Kidney tubule cell (primary cell): ENCODE data around the gene KRT9.
"Not testable (repeated sequence)": the region's sequence is repeated elsewhere in the genome, so short reads cannot be mapped to it uniquely, and the experiment has no call there.

ENCODE experiments used
- DNase-seq: peaks from one replicate; pipeline ENCODE4 v3.0.0-alpha.2; 2018; ENCODE audit warnings: low spot score

KRT9 gene

DNA sequence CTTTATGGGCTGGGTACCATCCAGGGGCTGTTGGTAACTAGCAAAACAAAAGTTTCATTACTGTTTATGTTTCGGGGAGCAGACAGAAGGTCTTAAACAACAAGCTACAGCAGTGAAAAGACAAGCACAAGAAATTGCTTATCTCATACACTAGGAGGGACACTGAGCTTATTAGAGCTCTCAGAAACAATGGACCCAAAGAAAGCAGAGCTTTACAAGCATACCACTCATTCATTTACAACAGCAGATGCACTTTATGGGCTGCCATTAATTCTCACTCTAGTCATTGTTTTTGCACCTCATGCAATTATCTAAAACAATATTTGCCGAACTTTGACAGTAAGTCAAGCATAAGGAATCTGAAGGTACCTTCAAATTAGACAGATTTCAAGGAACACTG, 30.7 kb upstream of the KRT9 start:
- DNase-seq = no peak

DNA sequence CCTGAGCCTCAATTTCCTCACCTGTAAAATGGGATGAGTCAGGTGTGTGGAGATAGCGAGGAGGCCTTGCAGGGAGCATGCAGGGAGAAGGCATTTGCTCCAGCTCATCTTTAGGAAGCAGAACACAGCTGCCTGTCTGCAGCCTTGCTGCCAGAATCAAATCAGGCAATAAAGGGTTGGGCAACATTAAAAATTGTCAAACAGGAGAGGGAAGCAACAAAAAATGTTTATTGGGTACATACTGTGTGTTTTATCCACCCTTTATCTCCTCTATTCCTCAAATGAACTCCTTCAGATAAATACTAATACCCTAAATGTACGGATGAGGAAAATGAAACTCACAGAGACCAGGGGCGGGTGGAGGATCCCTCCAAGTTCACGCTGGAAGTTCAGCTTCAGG, 28.5 kb upstream of the KRT9 start:
- DNase-seq = no peak

- no peak for DNase-seq
Measured at GRCh38 chr17:41599680-41600079, 27.8 kb upstream of the KRT9 start.

DNA sequence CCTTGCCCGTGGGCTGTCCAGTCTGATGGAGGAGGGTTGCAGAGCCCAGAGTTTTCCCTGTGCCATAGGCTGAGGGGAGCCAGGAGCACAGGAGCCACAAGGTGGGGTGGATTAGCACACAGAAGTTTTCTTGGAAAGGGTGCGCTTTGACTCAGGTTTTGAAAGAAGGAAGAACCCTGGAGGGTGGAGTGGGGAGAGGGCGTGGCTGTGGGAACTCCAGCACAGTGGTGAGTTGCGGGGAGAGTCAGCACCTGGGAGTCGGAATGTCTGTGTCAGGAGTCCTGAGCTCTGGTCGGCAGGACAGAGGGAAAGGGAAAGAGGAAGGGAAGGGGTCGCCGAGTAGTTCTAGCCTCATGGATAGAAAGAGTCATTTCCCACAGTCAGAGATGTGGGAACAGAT, 23.7 kb upstream of the KRT9 start:
- DNase-seq = no peak

- DNase-seq = no peak
Measured at GRCh38 chr17:41594363-41594915, 22.6 kb upstream of the KRT9 start.

DNA sequence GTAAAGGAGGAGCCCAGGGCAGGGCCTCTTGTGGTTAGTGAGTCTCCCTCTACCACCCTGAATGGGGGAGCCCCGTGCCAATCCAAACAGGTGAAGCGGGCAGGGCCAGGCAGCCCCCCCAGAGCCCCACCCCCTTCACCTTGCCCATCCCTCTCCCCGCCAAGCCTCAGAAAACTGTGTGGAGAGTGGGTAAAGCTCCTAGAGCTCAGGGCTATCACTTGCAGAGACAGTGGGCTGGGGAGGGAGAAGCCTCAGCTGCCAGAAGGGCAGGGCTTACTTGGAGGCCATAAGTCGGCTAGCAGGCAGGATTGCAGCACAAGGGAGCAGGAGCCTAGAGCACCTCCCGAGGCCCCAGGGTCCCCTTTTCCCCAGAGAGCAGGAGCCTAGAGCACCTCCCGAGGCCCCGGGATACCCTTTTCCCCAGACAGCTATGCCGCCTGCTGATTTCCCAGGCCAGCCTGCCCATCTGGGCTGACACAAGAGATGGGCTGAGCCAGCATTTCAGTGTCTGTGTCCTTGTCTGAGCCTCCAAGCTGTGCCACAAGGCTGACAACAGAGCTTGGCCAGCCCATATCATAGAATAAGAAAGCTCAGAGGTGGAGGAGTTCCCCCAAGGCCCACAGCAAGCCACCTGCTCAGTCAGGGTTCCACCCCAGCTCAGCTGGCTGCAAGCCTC, 21.6 kb upstream of the KRT9 start:
- no peak for DNase-seq

- DNase-seq = no peak
Measured at GRCh38 chr17:41592601-41593305, 20.9 kb upstream of the KRT9 start.

GRCh38 chr17:41589301-41589700, 17.4 kb upstream of the KRT9 start:
- no peak for DNase-seq

DNA sequence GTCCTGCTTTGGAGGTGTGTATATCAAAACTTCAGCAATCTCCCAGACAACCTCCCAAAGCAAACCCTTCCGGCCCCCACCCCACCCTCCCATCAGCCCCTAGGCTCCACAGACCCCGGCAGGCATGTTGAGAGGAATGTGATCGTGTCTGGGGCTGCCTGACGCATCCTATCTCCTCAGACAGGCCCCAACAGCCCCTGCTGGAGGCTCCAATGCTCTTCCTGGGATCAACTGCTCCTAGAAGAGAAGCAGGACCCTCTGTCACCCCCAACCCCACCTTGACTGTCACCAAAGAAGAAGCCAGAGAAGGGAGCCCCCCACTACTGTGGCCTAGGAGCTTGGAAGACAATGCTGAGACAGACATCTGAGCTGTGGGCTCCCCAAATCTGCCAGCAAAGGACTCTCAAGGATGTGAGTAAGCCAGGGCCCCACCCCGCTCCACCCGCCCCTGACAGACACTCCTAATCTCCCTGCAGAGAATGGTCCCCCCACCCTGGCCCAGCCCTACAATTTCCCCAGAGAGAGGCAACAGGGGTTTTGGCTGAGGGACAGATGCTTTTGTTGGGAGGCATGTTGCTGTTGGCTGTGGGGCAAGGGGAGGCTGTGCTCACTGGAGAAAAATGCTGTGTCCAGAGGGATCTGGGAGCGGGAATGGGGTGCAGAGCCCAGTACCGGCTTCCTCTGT, 16.4 kb upstream of the KRT9 start:
- no peak for DNase-seq

DNA sequence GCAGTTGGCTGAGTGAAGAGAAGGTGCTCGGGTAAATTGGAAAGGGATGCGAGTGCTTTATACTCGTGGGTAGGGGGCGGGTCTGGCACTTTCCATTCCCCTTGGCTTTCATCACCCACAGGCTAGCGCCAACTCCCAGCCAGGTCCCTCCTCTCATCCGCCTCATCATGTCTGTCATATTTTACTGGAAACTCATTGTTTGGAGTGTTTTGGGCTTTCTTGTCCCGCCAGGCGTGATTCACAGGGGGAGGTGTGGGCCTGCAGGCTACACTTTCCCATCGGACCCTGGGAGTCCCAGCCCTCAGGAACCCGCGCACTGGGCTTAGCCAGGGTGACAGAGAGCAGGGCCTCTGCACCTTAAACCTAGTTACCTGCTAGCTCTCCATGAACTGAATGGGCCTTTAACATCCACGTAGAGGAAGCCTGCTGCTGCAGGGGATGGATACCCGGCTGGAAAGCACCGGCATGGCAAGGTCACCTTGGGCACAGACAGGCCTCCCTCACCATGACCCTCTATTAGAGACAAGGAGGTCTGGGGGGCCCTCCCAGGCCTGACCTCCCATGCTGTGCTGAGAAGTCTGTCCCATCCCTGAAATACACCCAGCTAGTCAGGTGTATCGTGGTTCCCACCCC, 15.1 kb upstream of the KRT9 start, which contains the start of gene KRT14:
TSS of gene KRT14 (minus strand) at position 33 of the 633 bp plus-strand sequence. CDS start 61 bp downstream, outside the sequence.
- DNase-seq = no peak

- no peak for DNase-seq
Measured at GRCh38 chr17:41585301-41586056, 13.6 kb upstream of the KRT9 start.

GRCh38 chr17:41584331-41584927, 12.6 kb upstream of the KRT9 start:
- not testable (repeated sequence) for DNase-seq

DNA sequence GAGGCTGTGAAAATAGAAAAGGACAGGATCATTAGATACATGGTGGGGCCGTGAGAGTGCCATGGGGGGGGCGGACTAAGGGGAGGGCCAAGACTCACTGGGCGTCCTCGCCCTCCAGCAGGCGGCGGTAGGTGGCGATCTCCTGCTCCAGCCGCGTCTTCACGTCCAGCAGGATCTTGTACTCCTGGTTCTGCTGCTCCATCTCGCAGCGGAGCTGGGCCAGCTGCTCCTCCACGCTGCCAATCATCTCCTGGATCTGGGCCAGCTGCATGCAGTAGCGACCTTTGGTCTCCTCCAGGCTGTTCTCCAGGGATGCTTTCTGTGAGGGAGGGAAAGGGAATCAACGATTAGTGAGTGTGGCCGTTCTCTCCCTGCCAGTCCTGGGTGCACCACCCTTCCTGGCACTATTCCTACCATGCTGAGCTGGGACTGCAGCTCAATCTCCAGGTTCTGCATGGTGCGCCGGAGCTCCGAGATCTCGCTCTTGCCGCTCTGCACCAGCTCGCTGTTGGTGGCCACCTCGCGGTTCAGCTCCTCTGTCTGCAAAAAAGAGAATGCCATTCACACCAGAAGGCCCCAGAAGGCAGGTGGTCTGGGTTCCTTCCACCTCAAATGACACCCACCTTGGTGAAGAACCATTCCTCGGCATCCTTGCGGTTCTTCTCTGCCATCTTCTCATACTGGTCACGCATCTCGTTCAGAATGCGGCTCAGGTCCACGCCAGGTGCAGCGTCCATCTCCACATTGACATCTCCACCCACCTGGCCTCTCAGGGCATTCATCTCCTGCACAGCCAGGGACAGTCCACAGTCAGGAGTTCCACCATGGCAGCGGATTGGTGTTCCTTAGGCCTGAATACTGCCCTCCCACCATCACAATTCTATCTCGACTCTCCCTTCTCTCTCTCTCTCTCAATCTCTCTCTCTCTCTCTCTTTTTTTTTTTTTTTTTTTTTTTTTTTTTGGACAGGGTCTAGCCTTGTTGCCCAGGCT, 11.6 kb upstream of the KRT9 start:
- DNase-seq = no peak

DNA sequence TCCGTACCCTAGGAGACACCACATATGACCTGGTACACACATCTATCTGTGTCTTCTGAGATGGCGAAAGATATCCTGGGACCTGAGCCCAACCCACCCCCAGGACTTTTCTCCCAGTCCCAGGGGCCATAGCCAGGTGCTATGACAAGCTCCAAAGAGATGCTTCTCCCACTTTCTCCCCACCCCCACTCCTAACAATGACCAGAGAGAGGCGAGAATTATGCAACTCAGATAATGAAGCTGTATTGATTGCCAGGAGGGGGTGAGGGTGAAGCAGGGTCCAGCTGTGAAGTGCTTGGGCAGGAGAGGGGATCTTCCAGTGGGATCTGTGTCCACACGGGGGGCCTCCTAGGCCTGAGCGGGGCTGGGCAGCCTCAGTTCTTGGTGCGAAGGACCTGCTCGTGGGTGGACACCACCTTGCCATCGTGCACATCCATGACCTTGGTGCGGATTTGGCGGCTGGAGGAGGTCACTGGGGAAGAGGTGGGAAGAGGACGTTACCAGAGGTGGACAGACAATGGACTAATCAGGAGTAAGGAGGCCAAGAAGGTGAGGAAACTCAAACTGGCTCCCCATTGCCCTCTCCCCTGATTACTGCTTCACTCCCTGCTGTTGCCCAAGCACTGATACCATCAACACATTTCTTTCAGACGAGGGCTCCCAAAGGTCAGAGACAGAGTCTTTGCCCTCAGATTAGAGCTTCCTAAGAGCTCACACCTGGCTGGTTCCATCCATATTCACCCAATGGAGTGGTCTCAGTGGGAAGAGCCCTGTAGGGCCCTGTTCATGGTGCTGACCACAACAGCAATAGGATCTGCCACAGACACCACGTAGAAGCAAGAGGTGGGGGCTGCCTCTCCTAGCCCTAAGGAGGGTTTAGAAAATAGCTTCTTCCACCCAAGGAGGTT, 10.5 kb upstream of the KRT9 start:
- DNase-seq = not testable (repeated sequence)

DNA sequence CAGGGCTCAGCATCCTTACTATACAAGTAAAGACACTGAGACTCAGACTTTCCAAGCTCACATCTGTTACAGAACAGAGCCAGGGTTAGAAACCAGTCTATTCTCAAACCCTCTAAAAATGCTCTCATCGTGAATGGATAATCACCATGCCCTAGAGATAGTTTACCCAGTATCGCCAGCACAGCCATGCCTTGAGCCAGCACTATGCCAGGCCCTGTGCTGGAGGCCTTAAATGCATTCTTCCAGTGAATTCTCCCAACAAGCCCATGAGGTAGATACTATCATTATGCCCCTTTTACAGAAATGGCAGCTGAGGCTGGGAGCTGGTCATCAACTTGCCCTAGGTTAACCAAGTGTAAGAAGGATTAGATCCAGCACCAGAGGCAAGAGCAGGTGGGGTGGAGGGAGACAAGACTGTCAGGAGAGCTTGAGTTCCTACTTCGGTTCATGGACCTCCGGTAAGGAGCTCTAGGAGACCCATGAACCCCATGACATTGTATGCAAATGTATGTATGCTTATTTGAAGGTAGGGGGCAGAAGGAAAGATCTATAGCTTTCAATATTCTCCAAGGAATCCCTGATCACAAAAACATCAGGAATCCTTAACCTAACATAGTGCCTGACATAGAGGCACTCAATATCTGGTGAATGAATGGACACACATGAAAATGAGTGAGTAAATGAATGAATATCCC, 9.7 kb upstream of the KRT9 start:
- no peak for DNase-seq

- no peak for DNase-seq
Measured at GRCh38 chr17:41580687-41581365, 9.0 kb upstream of the KRT9 start.

GRCh38 chr17:41580244-41580575, 8.4 kb upstream of the KRT9 start:
- DNase-seq = no peak
